ENCODE data around the gene SCARB1.

SCARB1 gene

DNA sequence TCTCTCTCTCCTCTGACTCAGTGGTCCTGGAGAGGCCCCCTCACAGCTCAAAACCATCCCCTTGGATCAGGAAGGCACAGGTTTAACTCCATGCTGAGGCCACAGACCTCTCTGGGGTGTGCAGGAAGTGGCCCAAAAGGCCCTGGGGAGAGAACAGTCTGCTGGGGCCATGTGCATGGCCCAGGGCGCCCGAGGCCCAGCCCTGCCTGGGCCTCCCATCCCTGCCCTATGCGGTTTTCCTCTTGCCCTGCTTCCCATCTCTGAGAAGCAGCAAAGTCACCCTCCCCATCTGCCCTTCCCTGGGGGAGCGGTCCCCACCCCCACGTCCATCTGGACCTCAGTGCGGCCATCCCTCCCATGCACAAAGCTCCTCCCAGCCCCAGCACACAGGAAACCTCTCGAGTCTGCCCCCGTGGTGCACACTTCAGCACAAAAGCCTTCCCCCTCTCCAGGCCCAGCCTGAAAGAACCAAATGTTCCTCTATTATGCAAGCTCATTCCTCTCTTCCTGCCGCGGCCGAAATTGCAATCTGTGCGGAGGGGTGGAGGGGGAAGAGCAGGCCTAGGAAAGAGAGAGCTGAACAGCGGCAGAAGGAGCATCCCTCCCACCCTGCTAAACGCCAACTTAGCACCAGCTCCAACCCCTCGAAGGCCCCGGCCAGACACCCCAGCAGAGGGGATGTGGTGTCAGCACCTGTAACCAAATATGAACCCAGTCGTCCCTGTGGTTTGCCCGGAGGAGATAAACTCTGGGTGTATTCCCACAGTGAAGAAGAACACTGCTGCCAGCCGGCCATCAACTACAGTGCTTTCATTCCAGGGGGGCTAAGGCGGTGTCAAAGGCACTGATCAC is 108.5 kb downstream of the SCARB1 start:
- DNase-seq, result no peak

GRCh38 chr12:124754491-124754890 is 109.2 kb downstream of the SCARB1 start:
- DNase-seq, result no peak

DNA sequence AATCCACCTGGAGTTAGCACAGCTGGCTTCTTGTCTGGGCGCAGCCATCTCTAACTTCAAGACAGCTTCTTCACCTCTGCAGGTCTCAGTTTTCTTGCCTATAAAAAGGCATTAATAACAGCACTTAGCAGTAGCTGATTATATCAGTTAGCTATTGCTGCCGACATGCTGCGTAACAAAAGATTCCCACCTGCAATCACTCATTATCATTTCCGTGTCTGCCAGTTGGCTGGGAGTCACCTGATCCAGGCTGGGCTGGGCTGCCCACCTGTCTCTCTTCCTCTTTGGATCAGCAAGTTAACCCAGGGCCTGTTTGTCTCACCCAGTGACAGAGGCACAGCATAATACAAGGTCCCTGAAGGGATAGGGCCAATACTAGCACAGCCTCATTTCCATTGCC is 109.7 kb downstream of the SCARB1 start:
- no peak for DNase-seq

DNA sequence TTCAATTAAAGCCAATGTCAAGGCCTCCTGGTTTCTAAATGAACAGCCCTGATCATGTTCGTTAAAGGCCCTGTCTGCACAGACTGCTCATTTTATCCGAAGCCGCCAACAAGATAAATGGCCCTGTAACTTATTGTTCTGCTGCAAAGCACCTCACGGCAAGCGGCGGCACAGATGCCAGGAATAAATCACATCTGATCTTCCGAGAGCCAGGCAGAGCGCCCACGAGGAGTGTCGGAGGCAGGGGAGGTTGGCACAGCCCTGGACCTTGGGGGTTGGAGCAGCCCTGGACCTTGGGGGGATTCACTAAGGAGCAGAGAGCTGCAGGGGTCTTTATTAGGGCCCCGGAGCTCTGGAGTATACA is 110.5 kb downstream of the SCARB1 start:
- no peak for DNase-seq

- no peak for DNase-seq
Measured at GRCh38 chr12:124752437-124753227, 111.0 kb downstream of the SCARB1 start.

GRCh38 chr12:124751654-124752355 is 111.9 kb downstream of the SCARB1 start:
- no peak for DNase-seq

DNA sequence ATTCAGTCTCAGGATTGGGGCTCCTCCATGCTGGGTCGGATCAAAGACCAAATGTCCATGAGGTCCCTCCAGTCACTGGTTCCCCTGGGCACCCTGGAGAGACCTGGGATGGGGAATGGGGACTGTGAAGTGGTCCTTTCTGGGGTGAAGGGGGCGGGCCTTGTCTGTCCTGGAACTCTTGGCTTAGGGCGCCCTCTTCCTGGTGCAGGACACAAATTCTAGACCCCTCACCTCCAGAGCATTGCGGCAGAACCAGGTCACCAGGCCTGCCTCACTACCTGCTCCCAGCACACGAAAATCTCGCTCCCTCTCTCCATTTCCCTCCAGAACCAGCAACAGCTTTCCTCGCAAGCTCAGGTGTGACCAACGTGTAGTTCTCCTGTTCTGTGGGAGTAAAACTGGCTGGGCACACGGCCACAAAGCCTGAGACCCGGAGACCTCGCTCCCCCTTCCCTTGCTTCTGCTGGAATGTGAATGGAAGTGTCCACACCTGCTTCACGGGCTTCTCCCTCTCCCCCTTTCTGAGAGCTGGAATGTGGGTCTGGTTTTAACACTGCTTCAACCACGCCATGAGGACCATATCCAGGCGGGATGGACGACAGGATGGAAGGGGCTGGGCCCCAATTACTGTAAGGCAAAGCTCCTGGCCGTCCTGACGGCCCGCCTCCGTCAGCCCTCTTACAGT is 112.7 kb downstream of the SCARB1 start:
- no peak for DNase-seq

DNA sequence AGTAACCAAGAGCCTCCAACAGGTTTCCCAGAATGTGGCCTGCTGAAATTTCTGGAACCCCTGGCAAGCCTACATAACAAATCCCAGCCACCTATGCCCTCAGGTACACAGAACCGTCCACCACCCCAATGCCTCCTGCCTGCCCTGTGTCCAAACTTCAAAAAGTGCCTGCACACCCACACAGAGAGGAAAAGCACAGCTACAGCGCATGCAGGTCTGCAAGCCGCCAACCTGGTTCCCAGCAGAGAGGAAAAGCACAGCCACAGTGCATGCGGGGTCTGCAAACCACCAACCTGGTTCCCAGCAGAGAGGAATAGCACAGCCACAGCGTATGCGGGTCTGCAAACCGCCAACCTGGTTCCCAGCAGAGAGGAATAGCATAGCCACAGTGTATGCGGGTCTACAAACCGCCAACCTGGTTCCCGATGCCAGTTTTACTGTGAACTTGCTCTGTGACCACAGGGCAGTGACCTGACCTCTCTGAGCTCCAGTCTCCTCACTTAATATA is 113.5 kb downstream of the SCARB1 start:
- no peak for DNase-seq

DNA sequence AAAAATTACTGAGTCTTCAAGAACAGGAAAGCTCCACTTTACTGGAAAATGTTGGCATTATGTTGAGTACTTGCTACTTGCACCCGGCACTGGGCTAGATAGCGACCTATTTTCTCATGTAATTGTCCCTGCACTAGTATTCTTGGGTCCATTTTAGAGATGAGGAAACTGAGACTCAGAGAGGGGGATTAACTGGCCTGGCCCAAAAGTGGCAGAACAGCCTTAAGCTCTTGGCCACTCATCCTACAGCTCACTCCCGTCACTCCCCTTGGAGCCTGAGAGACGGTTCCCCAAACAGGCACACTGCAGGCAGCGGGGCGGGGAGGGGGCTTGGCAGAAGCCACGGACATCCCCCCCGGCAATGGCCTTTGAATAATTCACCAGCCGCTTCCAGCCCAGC is 113.9 kb downstream of the SCARB1 start:
- no peak for DNase-seq

DNA sequence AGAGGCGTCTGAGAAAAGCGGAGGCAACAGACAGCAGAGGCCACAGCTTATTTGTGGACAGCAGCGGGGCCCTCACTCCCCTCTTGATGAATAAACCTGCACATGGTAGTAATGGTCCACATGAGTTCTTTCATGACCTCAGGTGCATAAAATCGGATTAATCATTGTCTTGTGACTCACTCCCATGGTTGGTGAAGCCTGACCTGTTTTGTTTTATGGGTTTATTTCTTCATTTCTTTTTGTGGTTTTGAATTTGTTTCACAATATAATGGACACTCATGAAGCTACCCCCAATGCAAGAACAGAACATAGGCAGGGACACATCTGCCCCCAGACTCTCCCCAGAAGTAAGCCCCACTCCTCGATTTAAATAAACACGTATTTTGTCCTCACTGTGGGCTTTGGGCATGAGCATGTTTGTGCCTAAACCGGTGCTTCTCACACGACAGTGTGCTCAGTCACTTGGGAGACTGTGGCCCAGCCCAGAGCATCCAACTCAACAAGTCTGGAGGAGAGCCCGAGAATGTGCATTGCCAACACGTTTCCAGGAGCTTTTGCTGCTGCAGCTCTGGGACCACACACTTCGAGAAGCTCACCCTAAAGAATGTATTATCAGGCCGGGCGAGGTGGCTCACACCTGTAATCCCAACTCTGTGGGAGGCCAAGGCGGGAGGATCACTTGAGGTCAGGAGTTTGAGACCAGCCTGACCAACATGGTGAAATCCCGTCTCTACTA is 116.1 kb downstream of the SCARB1 start:
- no peak for DNase-seq

DNA sequence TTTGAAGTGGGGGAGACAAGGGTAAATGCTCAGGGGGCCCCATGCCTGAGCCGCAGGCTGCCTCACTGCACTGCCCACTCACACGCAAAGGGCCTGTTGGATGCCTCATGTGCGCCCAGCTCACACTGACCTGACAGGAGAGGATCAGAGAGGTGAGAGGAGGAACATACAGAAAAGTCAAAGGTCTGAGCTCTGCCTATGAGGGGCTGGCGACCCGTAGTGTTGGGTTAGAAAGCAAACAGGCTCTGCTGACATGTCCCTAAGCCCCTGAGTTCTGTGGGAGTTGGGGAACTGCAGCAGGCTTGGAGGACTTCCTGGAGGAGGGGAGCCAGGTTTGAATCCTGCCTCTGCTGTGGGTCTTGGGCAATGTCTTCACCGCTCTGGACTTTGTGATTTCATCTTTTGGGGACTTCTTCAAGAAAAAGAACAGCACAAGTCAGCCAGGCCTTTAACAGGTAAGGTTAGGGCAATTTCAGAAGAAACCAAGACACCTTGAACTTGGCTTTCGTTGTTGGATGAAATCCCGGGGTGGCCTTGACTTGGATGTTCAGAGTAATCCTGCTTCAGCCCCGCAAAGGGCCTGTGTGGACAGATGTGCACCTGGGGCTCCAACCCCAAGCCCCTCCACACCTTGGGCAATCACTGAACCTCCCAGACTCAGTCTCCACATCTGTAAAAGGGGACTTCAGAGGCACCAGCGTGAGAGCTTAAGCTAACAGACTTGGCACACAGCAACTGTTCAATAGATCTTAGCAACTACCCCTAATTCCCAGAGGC is 116.8 kb downstream of the SCARB1 start:
- DNase-seq, result no peak

GRCh38 chr12:124745891-124746570 is 117.6 kb downstream of the SCARB1 start:
- no peak for DNase-seq

DNA sequence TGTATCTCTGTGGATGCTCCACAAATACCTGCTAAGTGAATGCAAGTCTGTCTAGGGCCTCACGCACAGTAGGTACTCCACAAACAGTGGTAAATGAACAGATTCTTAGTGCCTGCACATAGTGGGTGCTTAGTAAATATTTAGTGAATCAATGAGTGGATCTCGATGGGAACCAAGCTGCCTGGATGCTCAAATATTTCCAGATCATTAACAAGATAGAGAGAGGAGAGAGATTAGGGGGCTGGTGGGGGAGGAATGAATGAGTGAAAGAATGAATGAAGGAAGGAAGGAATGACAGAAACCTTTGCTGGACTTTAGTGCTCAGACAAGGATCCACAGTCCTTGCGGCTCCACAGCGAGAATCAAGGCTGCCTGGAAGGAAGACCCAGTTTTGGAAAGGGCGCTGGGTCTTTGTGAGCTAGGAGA is 118.2 kb downstream of the SCARB1 start:
- no peak for DNase-seq

GRCh38 chr12:124744659-124745464 is 118.8 kb downstream of the SCARB1 start:
- no peak for DNase-seq

GRCh38 chr12:124744273-124744640 is 119.4 kb downstream of the SCARB1 start:
- no peak for DNase-seq

GRCh38 chr12:124743479-124744272 is 120.0 kb downstream of the SCARB1 start:
- DNase-seq, result no peak

DNA sequence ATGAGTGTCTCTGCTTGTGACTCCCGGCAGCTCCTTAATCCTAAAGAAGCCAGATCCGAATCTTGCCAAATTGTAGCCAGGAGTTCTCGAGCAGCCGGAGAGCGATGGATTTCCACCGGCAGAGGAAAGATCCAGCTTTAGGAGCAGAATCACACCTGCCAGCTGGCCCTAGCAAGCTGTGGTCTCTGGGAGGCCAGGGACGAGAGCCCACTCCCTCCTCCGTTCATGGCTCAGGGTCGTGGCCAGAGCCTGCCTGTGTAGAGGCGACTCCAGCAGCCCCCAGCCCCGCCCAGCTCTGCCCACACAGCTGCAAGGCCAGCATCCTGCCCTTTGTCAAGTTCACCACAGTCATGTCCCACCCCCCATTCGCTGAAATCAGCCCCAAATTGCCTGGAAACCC is 121.0 kb downstream of the SCARB1 start:
- no peak for DNase-seq

DNA sequence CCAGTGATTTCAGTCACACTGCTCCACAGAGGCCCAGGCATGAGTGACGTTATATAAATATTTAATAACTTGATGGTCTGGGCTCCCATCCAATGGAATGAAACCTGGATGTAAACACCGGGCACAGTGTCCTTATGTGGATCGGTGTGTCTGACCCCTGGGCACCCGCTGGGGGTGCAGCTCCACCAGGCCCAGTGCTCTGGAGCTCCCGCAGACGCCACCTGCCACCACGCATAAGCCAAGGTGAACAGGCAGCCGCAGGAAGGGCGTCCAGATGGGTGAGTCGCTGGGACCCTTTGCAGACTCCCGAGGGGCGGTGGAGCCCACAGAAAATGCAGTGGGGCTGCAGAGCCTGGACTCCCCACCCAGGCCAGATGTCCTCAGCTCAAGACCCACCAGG is 121.6 kb downstream of the SCARB1 start:
- no peak for DNase-seq

- DNase-seq, result no peak
Measured at GRCh38 chr12:124741211-124741610, 122.5 kb downstream of the SCARB1 start.

All from activated T-cell treated with anti-CD3 and anti-CD28 coated beads for 4 hours (primary cell).